SU-DHL-6 (cell line): Measurements from ENCODE around the gene RNF214.

Source experiments
- EZH2phosphoT487 ChIP-seq: fragments of 200-600 bp; sonication (generic), shearing (Covaris generic); conservative IDR thresholded peaks from 2 replicates; pipeline ENCODE4 v1.6.1; 2018; ENCODE audit warnings: mild to moderate bottlenecking, antibody characterized with exemption, low read length, moderate library complexity, mixed read lengths
- TF ChIP-seq, protein P1 (sequence below): fragments of 200-600 bp; sonication (generic); IDR thresholded peaks from one replicate; pipeline ENCODE4 v1.5.1; 2017; ENCODE audit warnings: antibody characterized with exemption, mild to moderate bottlenecking, low read length, moderate library complexity; ENCODE audit not compliant: insufficient read depth, poor library complexity, severe bottlenecking

GRCh38 chr11:117249571-117249970 lies 17.1 kb downstream of the RNF214 start:
- TF ChIP-seq, protein P1, sequence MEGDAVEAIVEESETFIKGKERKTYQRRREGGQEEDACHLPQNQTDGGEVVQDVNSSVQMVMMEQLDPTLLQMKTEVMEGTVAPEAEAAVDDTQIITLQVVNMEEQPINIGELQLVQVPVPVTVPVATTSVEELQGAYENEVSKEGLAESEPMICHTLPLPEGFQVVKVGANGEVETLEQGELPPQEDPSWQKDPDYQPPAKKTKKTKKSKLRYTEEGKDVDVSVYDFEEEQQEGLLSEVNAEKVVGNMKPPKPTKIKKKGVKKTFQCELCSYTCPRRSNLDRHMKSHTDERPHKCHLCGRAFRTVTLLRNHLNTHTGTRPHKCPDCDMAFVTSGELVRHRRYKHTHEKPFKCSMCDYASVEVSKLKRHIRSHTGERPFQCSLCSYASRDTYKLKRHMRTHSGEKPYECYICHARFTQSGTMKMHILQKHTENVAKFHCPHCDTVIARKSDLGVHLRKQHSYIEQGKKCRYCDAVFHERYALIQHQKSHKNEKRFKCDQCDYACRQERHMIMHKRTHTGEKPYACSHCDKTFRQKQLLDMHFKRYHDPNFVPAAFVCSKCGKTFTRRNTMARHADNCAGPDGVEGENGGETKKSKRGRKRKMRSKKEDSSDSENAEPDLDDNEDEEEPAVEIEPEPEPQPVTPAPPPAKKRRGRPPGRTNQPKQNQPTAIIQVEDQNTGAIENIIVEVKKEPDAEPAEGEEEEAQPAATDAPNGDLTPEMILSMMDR: no peak
- TF ChIP-seq EZH2phosphoT487: no peak
